Muscle of back (tissue), 11 donors: ENCODE measurements around the gene ZNF630. TPM values are rescaled to one million over a fixed set of nuclear protein-coding genes. Genes with fewer than 3 reads are reported as not detected.
"Not testable (repeated sequence)": the region's sequence is repeated elsewhere in the genome, so short reads cannot be mapped to it uniquely, and the experiment has no call there.

ENCODE experiments used
- DNase-seq, 3 donors: peaks; one replicate each; pipeline versions ENCODE4 v3.0.0 to v3.0.0-alpha.2; 2013
- polyA plus RNA-seq, 10 donors: library from polyadenylated mRNA; unstranded; fragments of 120-200 nt; gene quantifications; one replicate each; pipeline ENCODE4 v1.2.1, GENCODE V29; 2013; ENCODE audit not compliant: insufficient read length in 10 of 10

Gene ZNF630
- polyA plus RNA-seq, 10 donors: 0.88 to 3.7 (median 2.1) TPM

GRCh38 chrX:48030641-48031173 is 40.7 kb downstream of the ZNF630 start:
- not testable (repeated sequence) for DNase-seq

GRCh38 chrX:48030237-48030636 is 41.2 kb downstream of the ZNF630 start:
- DNase-seq: no peak

- no peak for DNase-seq
Observed at GRCh38 chrX:48028091-48028490, 43.3 kb downstream of the ZNF630 start.

- DNase-seq: peak in 1 of 3 donors; percentile 10
Observed at GRCh38 chrX:48027545-48027944, 43.9 kb downstream of the ZNF630 start.

GRCh38 chrX:48025561-48025960 is 45.9 kb downstream of the ZNF630 start:
- peak in 2 of 3 donors; percentile 44 to 73 for DNase-seq

GRCh38 chrX:48022738-48023137 is 48.7 kb downstream of the ZNF630 start:
- DNase-seq: no peak

- no peak for DNase-seq
Observed at GRCh38 chrX:48022100-48022499, 49.3 kb downstream of the ZNF630 start.

GRCh38 chrX:48021026-48021900 is 50.2 kb downstream of the ZNF630 start:
- DNase-seq: peak; percentile 66 to 94 (median 80)

- DNase-seq: not testable (repeated sequence)
Observed at GRCh38 chrX:48020472-48020871, 51.0 kb downstream of the ZNF630 start.

- DNase-seq: not testable (repeated sequence)
Observed at GRCh38 chrX:48019892-48020291, 51.5 kb downstream of the ZNF630 start.

- DNase-seq: not testable (repeated sequence)
Observed at GRCh38 chrX:48016583-48017310, 54.7 kb downstream of the ZNF630 start.

- DNase-seq: not testable (repeated sequence)
Observed at GRCh38 chrX:48009445-48009960, 61.9 kb downstream of the ZNF630 start.

Other genes with a start within 250 kb of the ZNF630 start
- 1 to 10 TPM; 3.3 to 6.1 (median 4.4) TPM for gene ZNF81, start 234.7 kb downstream of the ZNF630 start, polyA plus RNA-seq
- 1 to 10 TPM; 4.2 to 6.9 (median 5.2) TPM for gene ZNF182, start 67.7 kb downstream of the ZNF630 start, polyA plus RNA-seq
- gene SPACA5, start 64.7 kb downstream of the ZNF630 start, polyA plus RNA-seq: under 1 TPM in 1 of 10 donors, not detected in 9; 0.49 TPM
- gene SPACA5B, start 59.0 kb upstream of the ZNF630 start, polyA plus RNA-seq: not detected
- not detected for gene SSX5, start 125.2 kb upstream of the ZNF630 start, polyA plus RNA-seq
- gene SSX1, start 183.8 kb upstream of the ZNF630 start, polyA plus RNA-seq: not detected